HG02642 (cell line): ENCODE data around the gene SH3BGRL3.
"Not testable (repeated sequence)": the region's sequence is repeated elsewhere in the genome, so short reads cannot be mapped to it uniquely, and the experiment has no call there.

Experiments
- ATAC-seq: cut with Tn5 transposase; IDR thresholded peaks from one replicate; pipeline ENCODE4 v1.9.1; 2021; ENCODE audit warnings: mild to moderate bottlenecking; ENCODE audit not compliant: unreplicated experiment, poor library complexity

SH3BGRL3 gene

DNA sequence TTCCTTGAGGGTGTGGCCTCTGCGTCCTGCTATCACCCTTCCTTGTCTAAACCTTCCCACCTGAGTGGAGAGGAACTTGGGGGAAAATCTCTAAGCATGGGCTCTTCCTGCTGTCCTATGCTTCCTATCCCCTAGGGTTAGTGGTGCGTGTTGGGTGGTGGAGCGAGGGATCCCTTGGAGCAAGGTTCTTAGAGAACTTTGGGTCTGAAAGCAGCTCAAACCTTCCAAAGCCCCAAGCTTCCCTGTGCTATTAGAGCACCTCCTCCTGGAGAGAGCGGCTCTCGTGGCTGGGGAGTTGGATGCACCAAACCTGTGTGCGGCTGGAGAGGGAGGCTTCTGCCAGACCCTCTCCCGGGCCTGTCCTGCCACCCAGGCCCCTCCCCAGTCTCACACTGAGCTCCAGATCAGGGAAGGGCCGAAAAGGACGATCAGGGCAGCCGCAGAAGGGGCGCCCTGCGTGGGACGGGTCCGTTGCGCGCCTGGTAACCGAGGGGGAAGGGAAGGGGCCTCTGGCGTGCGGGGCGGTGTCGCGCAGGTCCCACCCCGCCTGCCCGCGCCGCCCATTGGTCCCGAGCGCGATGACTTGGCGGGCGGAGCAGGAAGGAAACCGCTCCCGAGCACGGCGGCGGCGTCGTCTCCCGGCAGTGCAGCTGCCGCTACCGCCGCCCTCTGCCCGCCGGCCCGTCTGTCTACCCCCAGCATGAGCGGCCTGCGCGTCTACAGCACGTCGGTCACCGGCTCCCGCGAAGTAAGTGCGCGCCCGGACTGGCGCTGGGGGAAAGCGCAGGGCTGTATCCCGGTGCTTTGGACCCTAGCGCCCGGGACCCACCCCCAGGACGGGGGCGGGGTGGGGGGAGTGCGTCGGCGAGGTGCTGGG, at the start of gene SH3BGRL3:
SH3BGRL3 (plus strand) TSS at position 631 of the 877 bp plus-strand sequence; CDS start at position 701, 70 bp downstream.
- ATAC-seq = peak; percentile 72

DNA sequence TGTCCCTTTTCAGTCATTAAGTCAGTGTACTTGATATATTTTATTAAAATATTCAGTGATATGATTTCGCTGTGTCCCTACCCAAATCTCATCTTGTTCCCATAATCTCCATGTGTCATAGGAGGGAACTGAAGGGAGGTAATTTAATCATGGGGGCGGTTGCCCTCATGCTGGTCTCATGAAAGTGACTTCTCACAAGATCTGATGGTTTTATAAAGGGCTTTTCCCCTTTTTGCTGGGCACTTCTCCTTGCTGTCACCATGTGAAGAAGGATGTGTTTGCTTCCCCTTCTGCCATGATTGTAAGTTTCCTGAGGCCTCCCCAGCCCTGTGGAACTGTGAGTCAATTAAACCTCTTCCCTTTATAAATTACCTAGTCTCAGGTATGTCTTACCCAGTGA, 49.2 kb upstream of the SH3BGRL3 start:
- ATAC-seq = not testable (repeated sequence)

DNA sequence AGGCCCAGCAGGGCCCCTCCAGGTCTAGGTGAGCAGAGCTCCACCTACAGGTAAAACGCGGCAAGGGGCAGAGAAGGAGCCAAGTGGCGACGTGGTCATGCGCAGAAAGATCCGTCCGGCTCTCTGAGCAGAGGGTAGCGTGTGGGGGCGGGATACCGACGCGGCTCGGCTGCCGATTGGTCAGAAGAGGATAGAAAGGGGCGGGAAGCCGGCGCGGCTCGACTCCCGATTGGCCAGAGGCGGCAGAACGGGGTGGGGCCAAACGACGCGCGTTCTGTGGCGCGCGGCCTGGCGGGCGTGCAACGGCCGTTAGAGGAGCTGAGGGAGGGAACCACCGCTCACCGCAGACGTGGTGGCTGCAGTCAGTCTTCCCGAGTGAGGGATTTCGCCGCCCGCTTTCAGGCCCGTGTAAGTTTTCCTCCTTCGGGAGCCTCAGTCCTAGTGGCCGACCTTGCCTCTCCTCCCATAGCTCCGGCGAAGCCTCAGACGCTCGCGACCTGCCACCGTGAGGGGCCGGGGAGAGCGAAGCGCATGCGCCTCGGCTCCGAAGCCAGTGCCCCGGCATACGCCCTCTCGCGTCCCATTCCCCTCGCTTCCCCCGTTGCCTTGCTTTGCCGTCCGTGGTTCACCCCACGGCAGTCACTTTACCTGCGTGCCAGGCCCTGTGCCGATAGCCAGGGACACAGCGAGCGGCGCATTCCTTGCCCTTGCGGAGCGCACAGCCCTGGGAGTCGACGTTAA, 45.8 kb upstream of the SH3BGRL3 start, which contains the start of gene CEP85:
CEP85 (plus strand) TSS at position 298 of the 741 bp plus-strand sequence. CDS start 5,584 bp downstream, outside the sequence.
- peak; percentile 92 for ATAC-seq

DNA sequence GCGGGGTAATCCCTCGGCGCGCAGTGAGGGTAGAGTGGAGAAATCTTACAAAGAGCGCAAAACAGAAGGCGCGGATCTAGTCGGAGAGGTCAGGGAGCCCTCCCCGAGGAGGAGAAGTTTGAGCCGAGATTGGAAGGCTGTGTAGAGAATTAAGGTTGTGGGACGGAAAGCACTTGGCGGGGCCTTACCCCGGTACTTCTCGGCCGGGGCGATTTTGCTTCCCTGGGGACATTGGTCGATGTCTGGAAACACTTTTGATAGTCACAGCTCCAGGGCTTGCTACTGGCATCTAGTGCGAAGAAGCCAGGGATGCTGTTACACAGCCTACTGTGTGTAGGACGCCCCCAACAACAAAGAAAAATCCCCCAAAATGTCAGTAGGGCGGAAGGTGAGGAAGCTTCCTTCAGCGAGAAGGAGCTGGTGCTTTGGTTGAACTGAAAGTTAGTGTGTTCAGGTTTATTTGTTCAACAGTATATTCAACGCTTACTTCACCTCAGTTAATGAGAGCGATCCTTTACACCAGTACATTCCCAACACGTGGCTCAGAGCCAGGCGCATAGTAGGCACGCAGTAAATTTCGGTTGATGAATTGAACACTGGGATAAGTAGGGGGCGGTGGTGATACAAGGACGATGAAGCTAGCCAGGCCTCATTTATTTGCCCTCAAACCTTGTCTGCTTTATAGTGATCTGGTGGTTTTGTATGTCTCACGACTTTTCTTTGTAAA, 45.1 kb upstream of the SH3BGRL3 start:
- ATAC-seq = peak; percentile 3

DNA sequence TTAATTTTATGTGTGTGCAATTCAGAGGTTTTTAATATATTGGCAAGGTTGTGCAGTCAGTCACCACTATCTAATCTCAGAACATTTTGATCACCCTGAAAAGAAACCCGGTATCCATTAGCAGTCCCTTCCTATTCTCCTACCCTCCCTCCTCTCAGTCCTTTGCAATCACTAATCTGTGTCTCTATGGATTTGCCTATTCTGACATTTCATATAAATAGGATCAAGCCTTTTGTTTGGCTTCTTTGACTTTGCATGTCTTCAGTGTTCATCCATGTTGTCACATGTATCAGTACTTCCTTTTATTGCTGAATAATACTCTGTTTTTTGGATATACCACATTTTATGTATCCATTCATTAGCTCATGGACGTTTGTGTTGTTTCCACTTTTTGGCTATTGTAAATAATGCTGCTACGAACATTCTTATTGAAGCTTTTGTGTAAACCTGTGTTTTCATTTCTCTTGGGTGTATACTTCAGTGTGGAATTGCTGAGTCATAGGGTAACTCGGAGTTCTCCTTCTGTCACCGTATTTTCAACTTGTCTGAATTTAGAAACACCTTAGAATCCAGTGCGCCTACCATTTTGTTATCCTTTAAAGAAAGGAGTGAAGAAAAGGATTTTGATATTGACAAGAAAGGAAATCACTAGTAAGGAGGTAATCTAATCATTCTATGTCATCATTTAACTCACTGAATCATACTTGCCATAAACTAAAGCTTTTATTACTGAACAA, 42.5 kb upstream of the SH3BGRL3 start:
- ATAC-seq = no peak

DNA sequence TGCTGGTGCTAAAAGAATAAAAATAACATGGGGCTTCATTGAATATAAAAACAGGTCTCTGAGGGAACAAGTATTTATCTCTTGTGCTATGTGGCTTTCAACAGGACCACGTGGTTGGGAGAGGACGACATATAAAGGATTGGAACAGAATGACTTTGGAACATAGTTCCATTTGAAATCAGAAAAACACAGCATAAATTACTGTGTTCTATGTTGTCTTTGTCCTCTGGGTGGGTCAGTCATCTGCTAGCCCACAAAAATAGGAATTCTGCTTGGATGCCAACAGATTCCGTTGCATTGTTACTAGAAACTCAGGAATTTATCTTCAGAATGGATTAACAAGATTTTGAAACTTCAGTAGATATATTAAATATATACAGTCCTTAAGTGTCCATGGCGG, 40.0 kb upstream of the SH3BGRL3 start:
- no peak for ATAC-seq

DNA sequence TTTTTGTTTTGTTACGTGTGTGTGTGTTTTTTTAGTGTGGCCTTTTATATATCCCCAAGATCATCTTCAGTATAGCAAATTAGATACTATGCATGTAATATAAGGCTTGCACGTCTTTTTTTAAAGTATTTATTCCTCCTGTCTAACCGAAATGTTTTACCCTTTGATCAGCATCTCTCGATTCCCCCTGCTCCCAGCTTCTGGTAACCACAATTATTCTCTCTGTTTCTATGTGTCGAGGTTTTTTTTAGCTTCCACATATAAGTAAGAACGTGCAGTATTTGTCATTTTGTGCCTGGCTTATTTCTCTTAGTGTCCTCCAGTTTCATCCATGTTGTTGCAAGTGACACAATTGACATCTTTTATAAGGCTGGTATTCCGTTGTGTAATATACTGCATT, 27.2 kb upstream of the SH3BGRL3 start:
- ATAC-seq = no peak

DNA sequence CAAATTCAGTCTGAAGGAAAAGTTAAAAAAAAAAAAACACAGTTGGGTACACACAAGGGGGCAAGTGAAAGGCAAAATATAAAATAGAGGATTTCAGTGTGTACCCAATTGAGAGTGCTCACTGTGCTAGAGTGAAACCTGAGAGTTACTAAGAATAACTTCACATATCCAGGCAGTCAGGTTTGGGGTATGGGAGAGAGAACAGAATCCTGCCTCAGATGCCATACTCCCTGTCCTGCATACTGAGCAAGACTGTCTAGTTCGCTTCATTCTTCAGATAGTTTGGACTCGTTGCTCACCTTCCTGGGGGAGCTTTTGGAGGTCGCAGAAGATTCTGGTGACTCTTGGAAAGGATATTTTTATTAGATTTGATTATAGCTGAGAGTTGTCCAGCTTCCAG, 25.5 kb upstream of the SH3BGRL3 start:
- ATAC-seq = no peak

DNA sequence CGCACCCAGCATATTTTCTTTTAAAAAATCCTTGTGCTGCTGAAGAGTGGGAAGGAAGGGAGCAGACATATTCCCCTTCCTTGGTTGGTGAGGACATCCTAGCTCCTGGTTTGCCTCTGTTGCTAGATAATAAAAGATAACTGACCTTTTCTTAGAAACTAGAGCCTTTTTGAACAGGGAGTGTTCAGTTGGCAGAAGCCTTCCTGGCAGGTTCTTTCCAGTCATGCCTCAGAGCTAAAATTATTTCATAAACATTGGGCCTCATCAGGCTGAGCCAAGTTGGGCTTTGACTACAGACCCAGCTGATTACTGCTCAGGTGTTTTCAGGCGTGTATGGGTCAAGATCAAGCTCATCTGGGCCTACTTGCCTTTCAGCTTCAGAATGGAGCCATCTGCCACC, 22.7 kb upstream of the SH3BGRL3 start:
- ATAC-seq = no peak

DNA sequence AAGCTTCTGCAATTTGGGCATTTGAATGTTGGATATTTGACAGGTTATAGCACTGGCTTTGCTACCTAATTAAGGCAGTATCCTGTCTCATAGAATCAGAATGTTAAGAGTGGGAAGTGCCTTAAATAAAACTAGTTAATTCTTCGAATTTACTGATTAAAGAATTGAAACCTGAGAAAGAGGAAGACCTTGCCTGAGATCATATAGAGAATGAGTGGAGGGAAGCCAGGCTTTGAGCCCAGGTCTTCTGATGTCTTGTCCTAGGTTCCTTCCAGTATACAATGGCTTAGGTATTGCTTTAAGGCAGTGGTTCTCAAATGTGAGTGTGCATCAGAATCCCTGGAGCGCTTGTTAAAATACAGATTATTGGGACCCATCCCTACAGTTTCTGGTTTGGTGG, 20.9 kb upstream of the SH3BGRL3 start:
- no peak for ATAC-seq

DNA sequence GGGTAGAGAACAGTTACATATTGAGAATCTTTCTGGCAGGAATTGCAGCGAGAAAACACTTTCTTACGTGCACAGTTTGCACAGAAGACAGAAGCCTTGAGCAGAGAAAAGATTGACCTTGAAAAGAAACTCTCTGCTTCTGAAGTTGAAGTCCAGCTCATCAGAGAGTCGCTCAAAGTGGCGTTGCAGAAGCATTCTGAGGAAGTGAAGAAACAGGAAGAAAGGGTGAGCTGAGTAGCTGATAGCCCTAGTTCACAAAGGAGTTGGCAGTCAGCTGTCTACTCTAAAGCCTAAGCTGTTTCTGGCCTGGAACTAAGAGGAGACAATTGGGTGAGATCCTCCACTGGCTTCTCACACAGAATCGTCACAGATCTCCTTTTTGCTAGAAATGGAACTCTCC, 20.3 kb upstream of the SH3BGRL3 start:
- ATAC-seq = no peak

DNA sequence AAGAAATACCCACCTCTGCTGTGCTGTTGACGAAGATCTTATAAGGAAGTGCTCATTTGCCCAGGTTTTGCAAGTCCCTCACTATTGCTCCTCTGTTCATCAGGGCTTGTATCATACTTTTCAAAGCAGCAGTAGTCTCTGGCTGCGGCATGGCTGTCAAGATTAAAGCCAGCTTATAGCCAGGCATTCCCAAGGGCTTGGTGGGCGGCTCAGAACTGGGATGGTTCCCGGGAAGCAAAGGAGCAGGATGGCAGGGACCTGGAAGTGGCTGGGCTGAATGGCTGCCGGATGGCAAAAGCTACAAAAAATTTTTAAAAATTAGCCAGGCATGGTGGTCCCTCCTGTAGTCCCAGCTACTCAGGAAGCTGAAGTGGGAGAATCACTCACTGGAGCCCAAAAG, 16.7 kb upstream of the SH3BGRL3 start:
- no peak for ATAC-seq

DNA sequence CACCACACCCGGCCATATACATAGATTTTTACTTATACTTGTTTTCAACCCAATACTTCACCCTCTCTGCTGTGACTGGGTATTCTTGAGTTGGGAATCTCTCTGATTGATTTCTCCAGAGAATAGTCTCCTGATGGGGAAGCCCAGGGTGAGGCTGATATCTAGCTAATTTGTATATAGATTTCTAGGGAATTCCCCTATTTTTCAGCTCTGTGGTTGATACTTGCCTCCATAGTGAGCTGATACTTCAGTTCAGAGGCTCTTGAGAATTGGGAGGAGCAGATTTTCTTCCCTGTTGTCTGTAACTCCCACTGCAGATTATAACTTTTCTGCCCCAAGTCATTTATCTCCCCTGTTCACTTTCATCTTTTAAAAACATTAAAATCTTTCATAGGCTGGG, 14.5 kb upstream of the SH3BGRL3 start:
- ATAC-seq = no peak

DNA sequence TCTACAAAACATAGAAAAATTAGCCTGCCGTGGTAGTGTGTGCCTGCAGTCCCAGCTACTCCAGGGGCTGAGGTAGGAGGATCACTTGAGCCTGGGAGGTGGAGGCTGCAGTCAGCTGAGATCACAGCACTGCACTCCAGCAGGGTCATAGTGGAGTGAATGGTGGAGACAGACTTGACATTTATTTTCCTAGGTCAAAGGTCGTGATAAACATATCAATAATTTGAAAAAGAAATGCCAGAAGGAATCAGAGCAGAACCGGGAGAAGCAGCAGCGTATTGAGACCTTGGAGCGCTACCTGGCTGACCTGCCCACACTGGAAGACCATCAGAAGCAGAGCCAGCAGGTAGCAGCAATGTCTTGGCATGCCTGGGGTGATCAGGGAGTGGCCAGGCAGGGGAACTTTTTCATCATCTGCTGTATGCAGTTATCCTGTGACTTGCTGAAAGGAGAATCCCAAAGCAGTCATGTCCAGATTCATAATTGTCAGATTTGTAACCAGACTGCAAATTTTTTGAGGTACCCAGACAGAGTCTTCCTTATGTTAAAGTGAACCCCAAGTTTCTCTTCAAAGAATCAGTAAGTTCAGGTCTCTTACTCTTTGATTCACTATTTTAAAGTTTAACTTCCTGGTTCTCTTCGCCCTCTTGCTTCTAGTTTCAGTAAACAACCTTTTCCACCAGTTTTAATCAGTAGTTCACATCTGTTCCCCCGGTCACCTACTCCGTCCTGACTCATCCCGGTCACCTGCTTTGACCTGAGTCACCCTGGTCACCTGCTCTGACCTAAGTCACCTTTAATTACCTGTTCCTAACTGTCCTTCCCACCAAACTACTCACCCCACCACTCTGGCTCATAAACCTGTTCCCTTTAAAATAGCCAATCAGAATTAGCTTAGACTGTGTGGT, 11.3 kb upstream of the SH3BGRL3 start:
- no peak for ATAC-seq

DNA sequence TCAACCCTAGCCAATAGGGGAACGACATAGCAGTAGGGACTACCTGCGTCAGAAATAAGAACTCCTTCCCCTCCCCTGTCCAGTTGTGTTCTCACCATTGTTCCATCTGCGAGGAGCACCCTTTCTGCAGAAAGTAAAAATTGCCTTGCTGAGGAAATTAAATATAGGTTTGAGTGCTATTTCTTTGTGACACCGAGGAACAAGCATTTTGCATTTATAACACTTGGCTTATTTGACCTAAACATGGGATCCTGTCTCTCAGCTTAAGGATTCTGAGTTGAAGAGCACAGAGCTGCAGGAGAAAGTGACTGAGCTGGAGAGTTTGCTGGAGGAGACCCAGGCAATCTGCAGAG, 10.7 kb upstream of the SH3BGRL3 start:
- no peak for ATAC-seq

DNA sequence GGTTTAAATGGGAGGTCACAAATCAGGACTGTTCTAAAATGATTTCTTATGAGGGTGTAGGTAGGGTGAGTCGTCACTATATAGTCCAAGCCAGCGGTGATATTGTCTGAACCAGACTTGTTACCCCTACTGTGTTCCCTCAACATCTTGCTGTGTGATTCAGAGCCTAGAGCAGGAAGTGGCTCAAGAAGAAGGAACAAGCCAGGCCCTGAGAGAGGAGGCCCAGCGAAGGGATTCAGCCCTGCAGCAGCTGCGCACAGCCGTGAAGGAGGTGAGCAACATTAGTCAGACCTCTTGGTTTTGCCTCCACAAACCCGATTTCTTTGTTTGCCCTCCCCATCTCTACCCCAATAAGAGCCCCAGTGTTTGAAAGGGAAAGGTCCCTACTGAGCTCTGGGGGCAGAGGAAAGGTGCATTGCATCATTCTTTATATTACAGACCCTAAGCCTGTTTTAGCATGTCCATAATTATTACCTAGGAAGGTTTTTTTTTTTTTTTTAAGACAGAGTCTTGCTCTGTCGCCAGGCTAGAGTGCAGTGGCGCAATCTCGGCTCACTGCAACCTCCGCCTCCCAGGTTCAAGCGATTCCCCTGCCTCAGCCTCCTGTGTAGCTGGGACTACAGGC, 5.0 kb upstream of the SH3BGRL3 start:
- no peak for ATAC-seq

DNA sequence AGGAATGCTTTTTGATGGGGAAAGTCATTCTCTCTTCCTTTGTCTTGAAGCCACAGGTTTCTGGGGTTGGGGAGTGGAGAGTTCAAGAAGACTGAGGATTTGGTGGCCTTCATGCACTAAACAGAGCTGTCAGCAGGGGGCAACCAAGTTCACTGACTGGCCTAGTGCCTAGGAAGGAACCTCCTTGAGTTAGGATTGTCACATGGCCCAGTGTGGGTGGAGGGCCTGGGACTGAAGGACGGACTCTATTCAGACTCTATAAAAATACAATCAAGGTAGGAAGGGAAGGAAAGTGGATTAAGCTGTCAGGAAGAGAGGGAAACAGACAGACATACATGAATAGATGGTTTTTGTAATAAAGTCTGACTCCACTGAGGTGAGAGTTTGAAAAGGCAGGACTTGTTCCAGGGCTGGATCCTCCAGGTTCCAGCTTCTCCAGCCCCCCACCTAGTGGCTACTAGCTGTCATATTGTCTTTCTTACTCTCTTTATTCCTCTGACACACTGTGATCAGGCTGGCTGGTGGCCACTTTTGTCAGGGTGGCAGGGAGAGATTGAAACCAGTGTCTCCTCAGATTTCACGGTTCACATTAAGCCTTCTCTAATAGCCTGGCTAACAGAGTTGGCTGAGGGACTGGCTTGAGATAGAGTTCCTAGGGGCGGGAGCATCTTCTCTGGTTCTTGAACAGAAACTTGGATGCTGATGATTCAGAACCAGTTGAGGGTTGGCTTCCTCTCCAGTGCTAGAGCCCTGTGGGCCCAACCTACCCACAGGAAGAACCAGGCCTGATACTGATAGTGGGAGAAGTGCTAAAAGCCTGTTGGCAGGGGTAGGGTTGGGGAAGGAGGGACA, 4.1 kb upstream of the SH3BGRL3 start:
- ATAC-seq = no peak

DNA sequence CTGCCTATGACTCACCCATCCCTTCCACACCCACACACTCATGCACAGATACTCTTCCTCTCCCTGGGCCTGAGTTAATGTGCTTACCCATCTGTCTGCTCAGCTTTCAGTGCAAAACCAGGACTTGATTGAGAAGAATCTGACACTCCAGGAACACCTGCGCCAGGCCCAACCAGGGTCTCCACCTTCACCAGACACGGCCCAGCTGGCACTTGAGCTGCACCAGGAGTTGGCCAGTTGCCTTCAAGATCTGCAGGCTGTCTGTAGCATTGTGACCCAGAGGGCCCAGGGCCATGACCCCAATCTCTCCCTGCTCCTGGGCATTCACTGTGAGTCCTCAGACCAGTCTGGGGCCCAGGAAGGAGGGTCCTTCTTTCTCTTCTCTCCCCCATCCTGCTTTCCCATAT, 3.5 kb upstream of the SH3BGRL3 start:
- ATAC-seq = no peak
